GM18867 (cell line): ENCODE results near the gene COL9A2.
A peak's percentile ranks its signal among the peaks of the same experiment; 100 is the strongest.

Source experiments
- ATAC-seq: cut with Tn5 transposase; IDR thresholded peaks from one replicate; pipeline ENCODE4 v1.9.1; 2021; ENCODE audit warnings: mild to moderate bottlenecking, moderate library complexity; ENCODE audit not compliant: unreplicated experiment

COL9A2 gene

GRCh38 chr1:40264354-40264781 is 52.7 kb downstream of the COL9A2 start:
- ATAC-seq = no peak

- ATAC-seq = no peak
Measured at GRCh38 chr1:40258445-40258769, 58.7 kb downstream of the COL9A2 start.

- ATAC-seq = peak; percentile 89
Measured at GRCh38 chr1:40257688-40258444, 59.2 kb downstream of the COL9A2 start, which contains the start of gene ZMPSTE24. ZMPSTE24 (plus strand) TSS chr1:40258236; CDS start chr1:40258272, 36 bp downstream.

- ATAC-seq = no peak
Measured at GRCh38 chr1:40257313-40257687, 59.8 kb downstream of the COL9A2 start.

GRCh38 chr1:40256401-40257084 is 60.5 kb downstream of the COL9A2 start:
- no peak for ATAC-seq

GRCh38 chr1:40255231-40255630 is 61.9 kb downstream of the COL9A2 start:
- no peak for ATAC-seq

GRCh38 chr1:40252601-40253000 is 64.5 kb downstream of the COL9A2 start:
- no peak for ATAC-seq

- no peak for ATAC-seq
Measured at GRCh38 chr1:40251456-40251855, 65.6 kb downstream of the COL9A2 start.
